WTC11 (cell line): ENCODE results near the gene CFAP100. TPM values are rescaled to one million over a fixed set of nuclear protein-coding genes. Genes with fewer than 3 reads are reported as not detected.

Source experiments
- ATAC-seq: fragments of 200-7000 bp; cut with Tn5 transposase; 2 replicates; pipeline ENCODE4 v1.10.0; 2021; ENCODE audit warnings: mild to moderate bottlenecking, moderate library complexity
- CTCF ChIA-PET: fragments of 300-600 bp; sonication (Branson Sonifier 250); formaldehyde crosslinking; loops from one replicate; lab custom pipeline; 2021; ENCODE audit warnings: antibody characterized with exemption; lab: Charles Lee
- POLR2A ChIA-PET: fragments of 350-600 bp; sonication (Branson Sonifier 250); formaldehyde crosslinking; loops from one replicate; lab custom pipeline; 2021; ENCODE audit warnings: antibody characterized with exemption; lab: Charles Lee
- DNase-seq: peaks from one replicate; pipeline ENCODE4 v3.0.0; 2021; ENCODE audit warnings: low spot score
- H3K27ac Mint-ChIP-seq: 2 replicates; pipeline ENCODE4 v1.8.0; 2021; ENCODE audit warnings: mixed read lengths
- H3K27me3 Mint-ChIP-seq: 2 replicates; pipeline ENCODE4 v1.8.0; 2021; ENCODE audit warnings: low read depth, mild to moderate bottlenecking, moderate library complexity, mixed read lengths
- H3K36me3 Mint-ChIP-seq: 2 replicates; pipeline ENCODE4 v1.8.0; 2021; ENCODE audit warnings: mixed read lengths
- H3K4me1 Mint-ChIP-seq: 2 replicates; pipeline ENCODE4 v1.8.0; 2022; ENCODE audit warnings: mixed read lengths
- H3K4me3 Mint-ChIP-seq: 2 replicates; pipeline ENCODE4 v1.8.0; 2021; ENCODE audit warnings: mild to moderate bottlenecking, moderate library complexity, mixed read lengths
- H3K9me3 Mint-ChIP-seq: 2 replicates; pipeline ENCODE4 v1.8.0; 2021; ENCODE audit warnings: mixed read lengths
- AR ChIP-seq: fragments of 250-450 bp; sonication (Bioruptor Pico); IDR thresholded peaks from 2 replicates; pipeline ENCODE4 v1.9.0; 2021; ENCODE audit warnings: mild to moderate bottlenecking
- ATF3 ChIP-seq: sonication (generic); formaldehyde crosslinking; conservative IDR thresholded peaks from 2 replicates; pipeline ENCODE4 v1.8.1; 2022; ENCODE audit warnings: mild to moderate bottlenecking, missing genetic modification reagents
- ATF6 ChIP-seq: sonication (generic); formaldehyde crosslinking; IDR thresholded peaks from 2 replicates; pipeline ENCODE4 v1.8.1; 2023; ENCODE audit warnings: mild to moderate bottlenecking, missing genetic modification reagents
- CDX4 ChIP-seq: fragments of 250-450 bp; sonication (Bioruptor Pico); IDR thresholded peaks from 2 replicates; pipeline ENCODE4 v1.9.0; 2021; ENCODE audit warnings: moderate library complexity, mild to moderate bottlenecking, inconsistent platforms, borderline replicate concordance
- CREB1 ChIP-seq: sonication (generic); formaldehyde crosslinking; IDR thresholded peaks from 2 replicates; pipeline ENCODE4 v1.8.0; 2023; ENCODE audit warnings: mild to moderate bottlenecking, missing genetic modification reagents
- CTCF ChIP-seq: fragments of 200-600 bp; IDR thresholded peaks from 2 replicates; pipeline ENCODE4 v1.8.0; 2022; ENCODE audit warnings: antibody characterized with exemption
- FOXJ3 ChIP-seq: sonication (generic); formaldehyde crosslinking; IDR thresholded peaks from 2 replicates; pipeline ENCODE4 v1.9.0; 2021; ENCODE audit warnings: missing genetic modification reagents, mild to moderate bottlenecking, borderline replicate concordance
- FOXP1 ChIP-seq: sonication (generic); formaldehyde crosslinking; IDR thresholded peaks from 2 replicates; pipeline ENCODE4 v1.8.0; 2022; ENCODE audit warnings: missing genetic modification reagents, mild to moderate bottlenecking, moderate library complexity, borderline replicate concordance
- HMGXB4 ChIP-seq: sonication (generic); formaldehyde crosslinking; IDR thresholded peaks from 2 replicates; pipeline ENCODE4 v1.8.1; 2023; ENCODE audit warnings: mild to moderate bottlenecking, moderate library complexity, missing genetic modification reagents
- KAT7 ChIP-seq: sonication (generic); formaldehyde crosslinking; IDR thresholded peaks from 2 replicates; pipeline ENCODE4 v1.8.1; 2023; ENCODE audit warnings: missing genetic modification reagents, mild to moderate bottlenecking, borderline replicate concordance
- MAX ChIP-seq: sonication (generic); formaldehyde crosslinking; IDR thresholded peaks from 2 replicates; pipeline ENCODE4 v1.8.0; 2022; ENCODE audit warnings: mild to moderate bottlenecking, missing genetic modification reagents
- NFYB ChIP-seq: sonication (generic); formaldehyde crosslinking; conservative IDR thresholded peaks from 2 replicates; pipeline ENCODE4 v1.8.0; 2022; ENCODE audit warnings: low read depth, missing genetic modification reagents
- NR3C1 ChIP-seq: sonication (generic); formaldehyde crosslinking; conservative IDR thresholded peaks from 2 replicates; pipeline ENCODE4 v1.8.1; 2023; ENCODE audit warnings: low read depth, mild to moderate bottlenecking, missing genetic modification reagents
- OVOL2 ChIP-seq: fragments of 250-450 bp; sonication (Bioruptor Pico); IDR thresholded peaks from 2 replicates; pipeline ENCODE4 v1.9.0; 2021; ENCODE audit warnings: mild to moderate bottlenecking, borderline replicate concordance
- RORB ChIP-seq: fragments of 250-450 bp; sonication (Bioruptor Pico); IDR thresholded peaks from 2 replicates; pipeline ENCODE4 v1.9.0; 2021; ENCODE audit warnings: mild to moderate bottlenecking
- SMAD3 ChIP-seq: sonication (generic); formaldehyde crosslinking; IDR thresholded peaks from 2 replicates; pipeline ENCODE4 v1.8.0; 2022; ENCODE audit warnings: missing genetic modification reagents, mild to moderate bottlenecking, borderline replicate concordance
- TEAD4 ChIP-seq: sonication (generic); formaldehyde crosslinking; IDR thresholded peaks from 2 replicates; pipeline ENCODE4 v1.8.0; 2022; ENCODE audit warnings: mild to moderate bottlenecking, missing genetic modification reagents
- TP53 ChIP-seq: sonication (generic); formaldehyde crosslinking; IDR thresholded peaks from 2 replicates; pipeline ENCODE4 v1.8.1; 2023; ENCODE audit warnings: mild to moderate bottlenecking, missing genetic modification reagents
- ZNF219 ChIP-seq: sonication (generic); formaldehyde crosslinking; IDR thresholded peaks from 2 replicates; pipeline ENCODE4 v1.8.0; 2023; ENCODE audit warnings: missing genetic modification reagents, mild to moderate bottlenecking, borderline replicate concordance
- ZNF263 ChIP-seq: sonication (generic); formaldehyde crosslinking; IDR thresholded peaks from 2 replicates; pipeline ENCODE4 v1.8.1; 2022; ENCODE audit warnings: low read depth, mild to moderate bottlenecking, moderate library complexity, missing genetic modification reagents
- ZNF281 ChIP-seq: sonication (generic); formaldehyde crosslinking; IDR thresholded peaks from 2 replicates; pipeline ENCODE4 v1.8.0; 2023; ENCODE audit warnings: mild to moderate bottlenecking, missing genetic modification reagents
- ZNF423 ChIP-seq: fragments of 250-450 bp; sonication (Bioruptor Pico); IDR thresholded peaks from 2 replicates; pipeline ENCODE4 v2.1.2; 2022; ENCODE audit warnings: mild to moderate bottlenecking, moderate library complexity
- ZNF512 ChIP-seq: sonication (generic); formaldehyde crosslinking; IDR thresholded peaks from 2 replicates; pipeline ENCODE4 v1.8.1; 2022; ENCODE audit warnings: missing genetic modification reagents, borderline replicate concordance
- ZNF671 ChIP-seq: fragments of 250-450 bp; sonication (Bioruptor Pico); IDR thresholded peaks from 2 replicates; pipeline ENCODE4 v1.8.0; 2021; ENCODE audit warnings: mild to moderate bottlenecking
- total RNA-seq: library from RNA; stranded (reverse); gene quantifications from 3 replicates; pipeline ENCODE4 v1.2.3, GENCODE V29; 2021

The CFAP100 gene
- total RNA-seq, 1 experiment from 2014 or later: not detected

- TF ChIP-seq RORB (CRISPR knock-in tag) (no peak), AR (CRISPR knock-in tag) (no peak), KAT7 (CRISPR knock-in tag) (no peak), SMAD3 (CRISPR knock-in tag) (no peak), OVOL2 (no peak), CDX4 (CRISPR knock-in tag) (no peak), ZNF671 (CRISPR knock-in tag) (no peak), ZNF512 (no peak), NFYB (CRISPR knock-in tag) (no peak)
Measured at GRCh38 chr3:126442856-126443242, 48.1 kb downstream of the CFAP100 start (continued).

GRCh38 chr3:126445506-126445905 is 50.8 kb downstream of the CFAP100 start:
- H3K9me3 Mint-ChIP-seq: no peaks in the 10 kb centered on the region
- no peaks in the 10 kb centered on the region for H3K36me3 Mint-ChIP-seq
- no peak for ATAC-seq
- peaks cover 32% of the 10 kb centered on the region for H3K4me1 Mint-ChIP-seq
- DNase-seq: no peak
- POLR2A ChIA-PET: no interaction called here
- H3K27me3 Mint-ChIP-seq: no peaks in the 10 kb centered on the region
- no peak overlapping the region; the same call in 1 of the 2 replicates for H3K27ac Mint-ChIP-seq
- H3K4me3 Mint-ChIP-seq: no peak overlapping the region
- CTCF ChIA-PET: interaction anchor here (1.5 kb wide), 1 partner anchor 97 kb away, joined by 4 read pairs; no protein-coding TSS in a partner anchor
- TF ChIP-seq TEAD4 (CRISPR knock-in tag): no peak
- TF ChIP-seq ATF3: no peak
- no peak for TF ChIP-seq ZNF281 (CRISPR knock-in tag)
- no peak for TF ChIP-seq FOXJ3 (CRISPR knock-in tag)
- TF ChIP-seq ZNF423 (CRISPR knock-in tag): no peak
- no peak for TF ChIP-seq FOXP1 (CRISPR knock-in tag)
- TF ChIP-seq ZNF219 (CRISPR knock-in tag): no peak
- TF ChIP-seq TP53 (CRISPR knock-in tag): no peak
- TF ChIP-seq CREB1 (CRISPR knock-in tag): no peak
- TF ChIP-seq ATF6 (CRISPR knock-in tag): no peak
- TF ChIP-seq HMGXB4 (CRISPR knock-in tag): no peak
- TF ChIP-seq MAX (CRISPR knock-in tag): no peak
- TF ChIP-seq CTCF: no peak
- no peak for TF ChIP-seq ZNF263 (CRISPR knock-in tag)
- TF ChIP-seq NR3C1 (CRISPR knock-in tag): no peak
